T-helper 1 cell (primary cell): ENCODE results near the gene SYT13.

ENCODE experiments used
- DNase-seq, 5 donors: peaks; one replicate each; pipeline ENCODE4 v3.0.0-alpha.2; 2012 to 2020

Gene SYT13

GRCh38 chr11:45245218-45246045 is 40.7 kb downstream of the SYT13 start:
- DNase-seq, result no peak

GRCh38 chr11:45243967-45244366 is 42.2 kb downstream of the SYT13 start:
- no peak for DNase-seq

- DNase-seq, result no peak
Observed at GRCh38 chr11:45239733-45240132, 46.4 kb downstream of the SYT13 start.

GRCh38 chr11:45238724-45239123 is 47.4 kb downstream of the SYT13 start:
- no peak for DNase-seq

- DNase-seq, result no peak
Observed at GRCh38 chr11:45237711-45238315, 48.3 kb downstream of the SYT13 start.

GRCh38 chr11:45234306-45235006 is 51.7 kb downstream of the SYT13 start:
- no peak for DNase-seq

GRCh38 chr11:45233804-45234170 is 52.4 kb downstream of the SYT13 start:
- DNase-seq, result no peak

- DNase-seq, result peak in 3 of 5 donors; percentile 34 to 39 (median 39)
Observed at GRCh38 chr11:45233121-45233803, 52.9 kb downstream of the SYT13 start.

- no peak for DNase-seq
Observed at GRCh38 chr11:45232341-45233080, 53.6 kb downstream of the SYT13 start.

GRCh38 chr11:45229401-45230020 is 56.6 kb downstream of the SYT13 start:
- no peak for DNase-seq

GRCh38 chr11:45227836-45228235 is 58.3 kb downstream of the SYT13 start:
- DNase-seq, result no peak

- no peak for DNase-seq
Observed at GRCh38 chr11:45226901-45227300, 59.2 kb downstream of the SYT13 start.

- no peak for DNase-seq
Observed at GRCh38 chr11:45225961-45226871, 59.9 kb downstream of the SYT13 start.

GRCh38 chr11:45225277-45225676 is 60.9 kb downstream of the SYT13 start:
- DNase-seq, result no peak

GRCh38 chr11:45224766-45225165 is 61.4 kb downstream of the SYT13 start:
- DNase-seq, result no peak

- DNase-seq, result no peak
Observed at GRCh38 chr11:45223496-45223895, 62.6 kb downstream of the SYT13 start.

- no peak for DNase-seq
Observed at GRCh38 chr11:45219411-45219810, 66.7 kb downstream of the SYT13 start.

GRCh38 chr11:45218705-45219104 is 67.4 kb downstream of the SYT13 start:
- DNase-seq, result no peak

GRCh38 chr11:45217991-45218390 is 68.2 kb downstream of the SYT13 start:
- DNase-seq, result no peak

GRCh38 chr11:45216901-45217300 is 69.2 kb downstream of the SYT13 start:
- no peak for DNase-seq

- DNase-seq, result no peak
Observed at GRCh38 chr11:45216031-45216430, 70.1 kb downstream of the SYT13 start.
